Karpas-422 (cell line): ENCODE measurements around the gene HEBP1. TPM values are rescaled to one million over a fixed set of nuclear protein-coding genes. Genes with fewer than 3 reads are reported as not detected.

Experiments used
- DNase-seq: peaks from one replicate; pipeline ENCODE4 v3.0.0-alpha.2; 2015
- H2AFZ ChIP-seq: fragments of 200-600 bp; sonication (generic); 2 replicates; pipeline ENCODE4 v1.6.1; 2014; ENCODE audit warnings: antibody characterized with exemption, low read length, mixed read lengths
- H3K27ac ChIP-seq: fragments of 200-600 bp; sonication (generic); 2 replicates; pipeline ENCODE4 v1.5.1; 2014; ENCODE audit warnings: mild to moderate bottlenecking, low read length, moderate library complexity
- H3K27me3 ChIP-seq: fragments of 200-600 bp; sonication (generic); 2 replicates; pipeline ENCODE4 v1.6.1; 2014; ENCODE audit warnings: low read length, mixed read lengths
- H3K36me3 ChIP-seq: fragments of 200-600 bp; sonication (generic); 2 replicates; pipeline ENCODE4 v1.6.1; 2014; ENCODE audit warnings: low read length, mixed read lengths; ENCODE audit not compliant: insufficient read depth
- H3K4me1 ChIP-seq: fragments of 200-600 bp; sonication (generic); 2 replicates; pipeline ENCODE4 v1.6.1; 2014; ENCODE audit warnings: mild to moderate bottlenecking, low read length, mixed read lengths
- H3K4me2 ChIP-seq: fragments of 200-600 bp; sonication (generic); 2 replicates; pipeline ENCODE4 v1.6.1; 2014; ENCODE audit warnings: low read length, low read depth, mild to moderate bottlenecking; ENCODE audit not compliant: poor library complexity, severe bottlenecking
- H3K4me3 ChIP-seq: fragments of 200-600 bp; sonication (generic); 2 replicates; pipeline ENCODE4 v1.5.1; 2014; ENCODE audit warnings: mild to moderate bottlenecking, antibody characterized with exemption, low read length, mixed read lengths
- H3K79me2 ChIP-seq: fragments of 200-600 bp; sonication (generic); 2 replicates; pipeline ENCODE4 v1.6.1; 2014; ENCODE audit warnings: mild to moderate bottlenecking, low read length, mixed read lengths
- H3K9ac ChIP-seq: fragments of 200-600 bp; sonication (generic); 2 replicates; pipeline ENCODE4 v1.6.0; 2014; ENCODE audit warnings: low read length
- H3K9me2 ChIP-seq: fragments of 200-600 bp; sonication (generic), shearing (Covaris generic); replicated peaks from 2 replicates; pipeline ENCODE4 v1.6.0; 2014; ENCODE audit warnings: mild to moderate bottlenecking, low read length, moderate library complexity; ENCODE audit not compliant: insufficient read depth
- H3K9me3 ChIP-seq: fragments of 300-700, 200-600 bp; sonication (generic); 2 replicates; pipeline ENCODE4 v1.6.1; 2014; ENCODE audit warnings: low read length, mixed read lengths
- H4K20me1 ChIP-seq: fragments of 200-600 bp; sonication (generic); 2 replicates; pipeline ENCODE4 v1.6.1; 2014; ENCODE audit warnings: mild to moderate bottlenecking, antibody characterized with exemption, low read length, low read depth; ENCODE audit not compliant: insufficient read depth
- total RNA-seq: library from RNA; depleted of rRNA; stranded (reverse); fragments of >200 nt; shearing (Covaris generic); gene quantifications from 2 replicates; pipeline ENCODE4 v1.2.3, GENCODE V29; 2014; ENCODE audit warnings: low replicate concordance

The HEBP1 gene
- total RNA-seq, 1 experiment from 2014 or later = 0.34 TPM

GRCh38 chr12:12947902-12948301 lies 52.2 kb downstream of the HEBP1 start:
- H3K4me2 ChIP-seq = no peak overlapping the region

GRCh38 chr12:12946686-12947355 lies 53.2 kb downstream of the HEBP1 start:
- Histone ChIP-seq H3K9me2 (no peaks in the 10 kb centered on the region), H3K4me2 (no peak overlapping the region), H3K27me3 (no peaks in the 10 kb centered on the region), H3K9ac (no peak overlapping the region), H3K4me1 (no peaks in the 10 kb centered on the region), H3K79me2 (no peaks in the 10 kb centered on the region), H2AFZ (no peak overlapping the region), H3K36me3 (no peaks in the 10 kb centered on the region), H3K27ac (no peak overlapping the region), H4K20me1 (no peaks in the 10 kb centered on the region), H3K9me3 (no peaks in the 10 kb centered on the region), H3K4me3 (no peak overlapping the region)
- no peak for DNase-seq

More at GRCh38 chr12:12947902-12948301, 52.2 kb downstream of the HEBP1 start:
- no peaks in the 10 kb centered on the region for H4K20me1 ChIP-seq
- no peak overlapping the region for H3K9ac ChIP-seq
- H3K4me1 ChIP-seq = no peaks in the 10 kb centered on the region
- no peak overlapping the region for H3K27ac ChIP-seq
- H3K4me3 ChIP-seq = no peak overlapping the region
- H3K9me2 ChIP-seq = no peaks in the 10 kb centered on the region
- no peaks in the 10 kb centered on the region for H3K27me3 ChIP-seq
- no peaks in the 10 kb centered on the region for H3K79me2 ChIP-seq
- H3K36me3 ChIP-seq = no peaks in the 10 kb centered on the region
- H2AFZ ChIP-seq = no peak overlapping the region
- no peak for DNase-seq
- no peaks in the 10 kb centered on the region for H3K9me3 ChIP-seq

- Histone ChIP-seq H3K79me2 (no peaks in the 10 kb centered on the region), H3K27me3 (no peaks in the 10 kb centered on the region), H3K36me3 (no peaks in the 10 kb centered on the region), H3K9me3 (no peaks in the 10 kb centered on the region), H3K4me2 (no peak overlapping the region), H2AFZ (no peak overlapping the region), H3K4me3 (no peak overlapping the region), H3K4me1 (no peaks in the 10 kb centered on the region), H3K9me2 (no peaks in the 10 kb centered on the region), H3K9ac (no peak overlapping the region), H4K20me1 (no peaks in the 10 kb centered on the region), H3K27ac (no peak overlapping the region)
- DNase-seq = no peak
These were observed 54.5 kb downstream of the HEBP1 start for GRCh38 chr12:12945591-12945990.

- H2AFZ ChIP-seq = no peak overlapping the region
- no peak overlapping the region for H3K9ac ChIP-seq
- no peaks in the 10 kb centered on the region for H3K4me1 ChIP-seq
- H3K4me2 ChIP-seq = no peak overlapping the region
- no peaks in the 10 kb centered on the region for H3K27me3 ChIP-seq
- no peak overlapping the region for H3K4me3 ChIP-seq
- no peaks in the 10 kb centered on the region for H3K9me2 ChIP-seq
- no peak overlapping the region for H3K27ac ChIP-seq
- H3K36me3 ChIP-seq = no peaks in the 10 kb centered on the region
- H3K79me2 ChIP-seq = no peaks in the 10 kb centered on the region
- no peaks in the 10 kb centered on the region for H3K9me3 ChIP-seq
- DNase-seq = no peak
- no peaks in the 10 kb centered on the region for H4K20me1 ChIP-seq
These were observed 56.3 kb downstream of the HEBP1 start for GRCh38 chr12:12943586-12944260.

- H3K9ac ChIP-seq = no peak overlapping the region
- no peak overlapping the region for H3K4me2 ChIP-seq
- H3K4me3 ChIP-seq = no peak overlapping the region
- H3K4me1 ChIP-seq = no peaks in the 10 kb centered on the region
- H3K27me3 ChIP-seq = no peaks in the 10 kb centered on the region
- H3K9me3 ChIP-seq = no peaks in the 10 kb centered on the region
- H3K79me2 ChIP-seq = no peaks in the 10 kb centered on the region
- H4K20me1 ChIP-seq = no peaks in the 10 kb centered on the region
- DNase-seq = no peak
- H3K27ac ChIP-seq = no peak overlapping the region
- H3K36me3 ChIP-seq = no peaks in the 10 kb centered on the region
- no peaks in the 10 kb centered on the region for H3K9me2 ChIP-seq
- H2AFZ ChIP-seq = no peak overlapping the region
These were observed 58.4 kb downstream of the HEBP1 start for GRCh38 chr12:12941450-12942350.

- H3K4me1 ChIP-seq = no peaks in the 10 kb centered on the region
- H3K79me2 ChIP-seq = no peaks in the 10 kb centered on the region
- no peak for DNase-seq
- H3K9me2 ChIP-seq = no peaks in the 10 kb centered on the region
- H4K20me1 ChIP-seq = no peaks in the 10 kb centered on the region
- H3K9ac ChIP-seq = no peak overlapping the region
- no peaks in the 10 kb centered on the region for H3K27me3 ChIP-seq
- no peaks in the 10 kb centered on the region for H3K9me3 ChIP-seq
- H2AFZ ChIP-seq = no peak overlapping the region
- H3K36me3 ChIP-seq = no peaks in the 10 kb centered on the region
- no peak overlapping the region for H3K27ac ChIP-seq
- H3K4me2 ChIP-seq = no peak overlapping the region
- H3K4me3 ChIP-seq = no peak overlapping the region
These were observed 60.2 kb downstream of the HEBP1 start for GRCh38 chr12:12939888-12940287.

GRCh38 chr12:12938541-12938940 lies 61.5 kb downstream of the HEBP1 start:
- Histone ChIP-seq H3K4me1 (no peaks in the 10 kb centered on the region), H2AFZ (no peak overlapping the region), H3K27me3 (no peaks in the 10 kb centered on the region), H3K9me2 (no peaks in the 10 kb centered on the region), H3K79me2 (no peaks in the 10 kb centered on the region), H3K27ac (no peak overlapping the region), H3K9me3 (no peaks in the 10 kb centered on the region), H3K4me2 (no peak overlapping the region), H3K4me3 (no peak overlapping the region), H3K36me3 (no peaks in the 10 kb centered on the region), H3K9ac (no peak overlapping the region), H4K20me1 (no peaks in the 10 kb centered on the region)
- no peak for DNase-seq

GRCh38 chr12:12936983-12937491 lies 63.0 kb downstream of the HEBP1 start:
- Histone ChIP-seq H4K20me1 (no peaks in the 10 kb centered on the region), H3K4me1 (no peaks in the 10 kb centered on the region), H3K4me3 (no peak overlapping the region), H3K79me2 (no peaks in the 10 kb centered on the region), H3K9ac (no peak overlapping the region), H3K9me3 (no peaks in the 10 kb centered on the region), H2AFZ (no peak overlapping the region), H3K9me2 (no peaks in the 10 kb centered on the region), H3K36me3 (no peaks in the 10 kb centered on the region), H3K27ac (no peak overlapping the region), H3K27me3 (no peaks in the 10 kb centered on the region), H3K4me2 (no peak overlapping the region)
- no peak for DNase-seq
